ENCODE data around the gene ERBB4. TPM values are rescaled to one million over a fixed set of nuclear protein-coding genes. Genes with fewer than 3 reads are reported as not detected.

The ERBB4 gene
- total RNA-seq, result 0.07 and 0.11 TPM in 2 replicates

- DNase-seq (ENCODE audit: low read depth, low spot score), result no peak
These were observed at the start of gene ERBB4 for GRCh38 chr2:212538305-212539071. Gene ERBB4 (minus strand): TSS chr2:212538802. CDS start chr2:212538530, 272 bp downstream.

GRCh38 chr2:212580117-212580516 is 41.5 kb upstream of the ERBB4 start:
- no peak for DNase-seq (ENCODE audit: low read depth, low spot score)

- no peak for DNase-seq (ENCODE audit: low read depth, low spot score)
These were observed 17.7 kb upstream of the ERBB4 start for GRCh38 chr2:212556296-212556695.

GRCh38 chr2:212554233-212554632 is 15.6 kb upstream of the ERBB4 start:
- DNase-seq (ENCODE audit: low read depth, low spot score), result no peak

GRCh38 chr2:212549941-212550340 is 11.3 kb upstream of the ERBB4 start:
- no peak for DNase-seq (ENCODE audit: low read depth, low spot score)

- no peak for DNase-seq (ENCODE audit: low read depth, low spot score)
These were observed 10.9 kb upstream of the ERBB4 start for GRCh38 chr2:212549463-212549862.

GRCh38 chr2:212548455-212548819 is 9.8 kb upstream of the ERBB4 start:
- DNase-seq (ENCODE audit: low read depth, low spot score), result no peak

GRCh38 chr2:212547716-212548454 is 9.3 kb upstream of the ERBB4 start:
- no peak for DNase-seq (ENCODE audit: low read depth, low spot score)

GRCh38 chr2:212546669-212547068 is 8.1 kb upstream of the ERBB4 start:
- DNase-seq (ENCODE audit: low read depth, low spot score), result no peak

- no peak for DNase-seq (ENCODE audit: low read depth, low spot score)
These were observed 1.7 kb upstream of the ERBB4 start for GRCh38 chr2:212540341-212540740.

- no peak for DNase-seq (ENCODE audit: low read depth, low spot score)
These were observed 674 bp upstream of the ERBB4 start for GRCh38 chr2:212539072-212539880.

GRCh38 chr2:212537726-212538304 is 787 bp downstream of the ERBB4 start:
- DNase-seq (ENCODE audit: low read depth, low spot score), result no peak

- no peak for DNase-seq (ENCODE audit: low read depth, low spot score)
These were observed 1.5 kb downstream of the ERBB4 start for GRCh38 chr2:212536817-212537725.

- DNase-seq (ENCODE audit: low read depth, low spot score), result no peak
These were observed 2.4 kb downstream of the ERBB4 start for GRCh38 chr2:212535996-212536816.

- no peak for DNase-seq (ENCODE audit: low read depth, low spot score)
These were observed 4.3 kb downstream of the ERBB4 start for GRCh38 chr2:212534336-212534735.

- no peak for DNase-seq (ENCODE audit: low read depth, low spot score)
These were observed 6.0 kb downstream of the ERBB4 start for GRCh38 chr2:212532585-212532984.

- DNase-seq (ENCODE audit: low read depth, low spot score), result no peak
These were observed 6.5 kb downstream of the ERBB4 start for GRCh38 chr2:212532087-212532486.

GRCh38 chr2:212531499-212531898 is 7.1 kb downstream of the ERBB4 start:
- DNase-seq (ENCODE audit: low read depth, low spot score), result no peak

GRCh38 chr2:212530991-212531390 is 7.6 kb downstream of the ERBB4 start:
- no peak for DNase-seq (ENCODE audit: low read depth, low spot score)

- DNase-seq (ENCODE audit: low read depth, low spot score), result no peak
These were observed 8.2 kb downstream of the ERBB4 start for GRCh38 chr2:212530373-212530772.
